ENCODE results near the gene PIGW.
"Not testable (repeated sequence)": the region's sequence is repeated elsewhere in the genome, so short reads cannot be mapped to it uniquely, and the experiment has no call there.

Gene PIGW

GRCh38 chr17:36503456-36504155 is 31.2 kb upstream of the PIGW start:
- no peaks in the 10 kb centered on the region for H3K4me1 Mint-ChIP-seq (ENCODE audit: low read depth)
- peak overlapping the region; percentile 38 for H3K27ac Mint-ChIP-seq
- no peak overlapping the region for H3K4me3 Mint-ChIP-seq
- H3K9me3 Mint-ChIP-seq = no peaks in the 10 kb centered on the region
- H3K27me3 Mint-ChIP-seq = no peaks in the 10 kb centered on the region
- peaks cover 59% of the 10 kb centered on the region for H3K36me3 Mint-ChIP-seq (ENCODE audit: low read depth)

GRCh38 chr17:36504156-36504545 is 30.6 kb upstream of the PIGW start:
- H3K27ac Mint-ChIP-seq = no peak overlapping the region
- peaks cover 59% of the 10 kb centered on the region for H3K36me3 Mint-ChIP-seq (ENCODE audit: low read depth)
- no peak overlapping the region for H3K4me3 Mint-ChIP-seq
- no peaks in the 10 kb centered on the region for H3K9me3 Mint-ChIP-seq
- H3K4me1 Mint-ChIP-seq (ENCODE audit: low read depth) = no peaks in the 10 kb centered on the region
- H3K27me3 Mint-ChIP-seq = no peaks in the 10 kb centered on the region

GRCh38 chr17:36505171-36505570 is 29.6 kb upstream of the PIGW start:
- no peak overlapping the region for H3K27ac Mint-ChIP-seq
- no peaks in the 10 kb centered on the region for H3K9me3 Mint-ChIP-seq
- H3K4me3 Mint-ChIP-seq = no peak overlapping the region
- no peaks in the 10 kb centered on the region for H3K27me3 Mint-ChIP-seq
- peaks cover 65% of the 10 kb centered on the region for H3K36me3 Mint-ChIP-seq (ENCODE audit: low read depth)
- no peaks in the 10 kb centered on the region for H3K4me1 Mint-ChIP-seq (ENCODE audit: low read depth)

- Mint-ChIP-seq H3K4me1 (ENCODE audit: low read depth) (no peaks in the 10 kb centered on the region), H3K9me3 (no peaks in the 10 kb centered on the region), H3K27me3 (no peaks in the 10 kb centered on the region), H3K36me3 (ENCODE audit: low read depth) (peaks cover 72% of the 10 kb centered on the region), H3K27ac (no peak overlapping the region), H3K4me3 (no peak overlapping the region)
Observed at GRCh38 chr17:36506249-36506826, 28.4 kb upstream of the PIGW start.

GRCh38 chr17:36506831-36507230 is 28.0 kb upstream of the PIGW start:
- Mint-ChIP-seq H3K4me1 (ENCODE audit: low read depth) (no peaks in the 10 kb centered on the region), H3K36me3 (ENCODE audit: low read depth) (peaks cover 69% of the 10 kb centered on the region), H3K4me3 (no peak overlapping the region), H3K27ac (no peak overlapping the region), H3K9me3 (no peaks in the 10 kb centered on the region), H3K27me3 (no peaks in the 10 kb centered on the region)

- H3K4me1 Mint-ChIP-seq (ENCODE audit: low read depth) = no peaks in the 10 kb centered on the region
- H3K27me3 Mint-ChIP-seq = no peaks in the 10 kb centered on the region
- no peak overlapping the region for H3K4me3 Mint-ChIP-seq
Observed at GRCh38 chr17:36507266-36507665, 27.5 kb upstream of the PIGW start.

GRCh38 chr17:36508439-36508838 is 26.3 kb upstream of the PIGW start:
- not testable (repeated sequence) for H3K4me1 Mint-ChIP-seq (ENCODE audit: low read depth); H3K27me3 Mint-ChIP-seq; H3K4me3 Mint-ChIP-seq; H3K9me3 Mint-ChIP-seq
- Mint-ChIP-seq H3K36me3 (ENCODE audit: low read depth) (peaks cover 65% of the 10 kb centered on the region), H3K27ac (peak overlapping the region; percentile 40)

More at GRCh38 chr17:36507266-36507665, 27.5 kb upstream of the PIGW start:
- H3K27ac Mint-ChIP-seq = no peak overlapping the region
- peaks cover 65% of the 10 kb centered on the region for H3K36me3 Mint-ChIP-seq (ENCODE audit: low read depth)
- no peaks in the 10 kb centered on the region for H3K9me3 Mint-ChIP-seq

GRCh38 chr17:36509272-36509985 is 25.4 kb upstream of the PIGW start:
- H3K27ac Mint-ChIP-seq = no peak overlapping the region
- H3K36me3 Mint-ChIP-seq (ENCODE audit: low read depth) = peaks cover 68% of the 10 kb centered on the region
- H3K4me3 Mint-ChIP-seq = no peak overlapping the region
- H3K4me1 Mint-ChIP-seq (ENCODE audit: low read depth) = no peaks in the 10 kb centered on the region
- H3K27me3 Mint-ChIP-seq = no peaks in the 10 kb centered on the region
- H3K9me3 Mint-ChIP-seq = no peaks in the 10 kb centered on the region

GRCh38 chr17:36510636-36511035 is 24.2 kb upstream of the PIGW start:
- Mint-ChIP-seq H3K27ac (no peak overlapping the region), H3K27me3 (no peaks in the 10 kb centered on the region), H3K36me3 (ENCODE audit: low read depth) (peaks cover 72% of the 10 kb centered on the region), H3K4me3 (no peak overlapping the region), H3K9me3 (no peaks in the 10 kb centered on the region), H3K4me1 (ENCODE audit: low read depth) (no peaks in the 10 kb centered on the region)

- Mint-ChIP-seq H3K27ac (no peak overlapping the region), H3K36me3 (ENCODE audit: low read depth) (peaks cover 69% of the 10 kb centered on the region), H3K27me3 (no peaks in the 10 kb centered on the region), H3K9me3 (no peaks in the 10 kb centered on the region), H3K4me1 (ENCODE audit: low read depth) (no peaks in the 10 kb centered on the region), H3K4me3 (no peak overlapping the region)
Observed at GRCh38 chr17:36511216-36511615, 23.6 kb upstream of the PIGW start.

- Mint-ChIP-seq H3K27me3 (no peaks in the 10 kb centered on the region), H3K9me3 (no peaks in the 10 kb centered on the region), H3K36me3 (ENCODE audit: low read depth) (peaks cover 60% of the 10 kb centered on the region), H3K4me3 (no peak overlapping the region), H3K27ac (no peak overlapping the region), H3K4me1 (ENCODE audit: low read depth) (no peaks in the 10 kb centered on the region)
Observed at GRCh38 chr17:36512641-36513040, 22.1 kb upstream of the PIGW start.

- Mint-ChIP-seq H3K4me1 (ENCODE audit: low read depth) (no peaks in the 10 kb centered on the region), H3K27me3 (no peaks in the 10 kb centered on the region), H3K27ac (no peak overlapping the region), H3K9me3 (no peaks in the 10 kb centered on the region), H3K36me3 (ENCODE audit: low read depth) (peaks cover 57% of the 10 kb centered on the region), H3K4me3 (no peak overlapping the region)
Observed at GRCh38 chr17:36514856-36515255, 19.9 kb upstream of the PIGW start.

GRCh38 chr17:36515837-36516236 is 18.9 kb upstream of the PIGW start:
- Mint-ChIP-seq H3K9me3 (no peaks in the 10 kb centered on the region), H3K27ac (no peak overlapping the region), H3K4me3 (no peak overlapping the region), H3K36me3 (ENCODE audit: low read depth) (peaks cover 60% of the 10 kb centered on the region), H3K4me1 (ENCODE audit: low read depth) (no peaks in the 10 kb centered on the region), H3K27me3 (no peaks in the 10 kb centered on the region)

GRCh38 chr17:36523113-36523512 is 11.7 kb upstream of the PIGW start:
- no peak overlapping the region for H3K27ac Mint-ChIP-seq
- H3K9me3 Mint-ChIP-seq = no peaks in the 10 kb centered on the region
- peaks cover 25% of the 10 kb centered on the region for H3K4me1 Mint-ChIP-seq (ENCODE audit: low read depth)
- H3K4me3 Mint-ChIP-seq = no peak overlapping the region
- no peaks in the 10 kb centered on the region for H3K27me3 Mint-ChIP-seq
- H3K36me3 Mint-ChIP-seq (ENCODE audit: low read depth) = peaks cover 80% of the 10 kb centered on the region

GRCh38 chr17:36524428-36524876 is 10.3 kb upstream of the PIGW start:
- Mint-ChIP-seq H3K27ac (peak overlapping the region; percentile 83), H3K4me1 (ENCODE audit: low read depth) (peaks cover 29% of the 10 kb centered on the region), H3K27me3 (no peaks in the 10 kb centered on the region), H3K36me3 (ENCODE audit: low read depth) (peaks cover 74% of the 10 kb centered on the region), H3K9me3 (no peaks in the 10 kb centered on the region), H3K4me3 (no peak overlapping the region)
